Measurements from ENCODE around the gene CPLANE1. TPM values are rescaled to one million over a fixed set of nuclear protein-coding genes. Genes with fewer than 3 reads are reported as not detected.

The CPLANE1 gene
- total and polyA plus RNA-seq, 2 donors from 2014 or later, result 3.7 to 23.3 TPM

GRCh38 chr5:37120270-37120669, 128.9 kb downstream of the CPLANE1 start:
- intact Hi-C loops (cut with DNase I), result no loop called here

GRCh38 chr5:37116359-37116758, 132.8 kb downstream of the CPLANE1 start:
- FAIRE-seq, result no peak
- Histone ChIP-seq H3K27me3 (ENCODE audit: control insufficient read depth, insufficient read depth, low read length) (no peaks in the 10 kb centered on the region), H3K4me1 (ENCODE audit: control insufficient read depth in 2 of 3, insufficient read depth in 2 of 3, low read depth in 1 of 3, low read length in 3 of 3) (no peaks in the 10 kb centered on the region), H3K9me3 (ENCODE audit: control insufficient read depth in 2 of 3, insufficient read depth in 1 of 3, low read length in 3 of 3) (no peaks in the 10 kb centered on the region), H3K36me3 (ENCODE audit: control insufficient read depth in 2 of 3, insufficient read depth in 3 of 3, low read length in 3 of 3) (peaks cover 7 to 38% (median 13%) of the 10 kb centered on the region in 3 donors), H3K9ac (ENCODE audit: low read length in 3 of 3) (no peak overlapping the region), H3K4me3 (ENCODE audit: low read length in 3 of 3) (no peak overlapping the region), H3K27ac (ENCODE audit: low read depth in 2 of 2, low read length in 2 of 2) (no peak overlapping the region)
- no peak for TF ChIP-seq CTCF (IDR thresholded peaks at IDR 0.05; ENCODE audit: borderline replicate concordance, extremely low read depth, insufficient read depth)
- DNase-seq, result no peak
- intact Hi-C loops (cut with DNase I), result no loop called here

More at GRCh38 chr5:37120270-37120669, 128.9 kb downstream of the CPLANE1 start:
- no peaks in the 10 kb centered on the region for H3K4me1 ChIP-seq (ENCODE audit: control insufficient read depth in 2 of 3, insufficient read depth in 2 of 3, low read depth in 1 of 3, low read length in 3 of 3)
- no peak overlapping the region for H3K4me3 ChIP-seq (ENCODE audit: low read length in 3 of 3)
- no peak for FAIRE-seq
- H3K27me3 ChIP-seq (ENCODE audit: control insufficient read depth, insufficient read depth, low read length), result no peaks in the 10 kb centered on the region
- H3K36me3 ChIP-seq (ENCODE audit: control insufficient read depth in 2 of 3, insufficient read depth in 3 of 3, low read length in 3 of 3), result peaks cover 7 to 18% (median 10%) of the 10 kb centered on the region in 3 donors
- no peaks in the 10 kb centered on the region for H3K9me3 ChIP-seq (ENCODE audit: control insufficient read depth in 2 of 3, insufficient read depth in 1 of 3, low read length in 3 of 3)
- H3K9ac ChIP-seq (ENCODE audit: low read length in 3 of 3), result no peak overlapping the region
- TF ChIP-seq CTCF (IDR thresholded peaks at IDR 0.05; ENCODE audit: borderline replicate concordance, extremely low read depth, insufficient read depth), result no peak
- no peak overlapping the region for H3K27ac ChIP-seq (ENCODE audit: low read depth in 2 of 2, low read length in 2 of 2)
- DNase-seq, result no peak

- TF ChIP-seq CTCF (IDR thresholded peaks at IDR 0.05; ENCODE audit: borderline replicate concordance, extremely low read depth, insufficient read depth), result no peak
- Histone ChIP-seq H3K27ac (ENCODE audit: low read depth in 2 of 2, low read length in 2 of 2) (no peak overlapping the region), H3K4me1 (ENCODE audit: control insufficient read depth in 2 of 3, insufficient read depth in 2 of 3, low read depth in 1 of 3, low read length in 3 of 3) (no peaks in the 10 kb centered on the region), H3K36me3 (ENCODE audit: control insufficient read depth in 2 of 3, insufficient read depth in 3 of 3, low read length in 3 of 3) (peaks cover 3 to 40% (median 7%) of the 10 kb centered on the region in 3 donors), H3K9ac (ENCODE audit: low read length in 3 of 3) (no peak overlapping the region), H3K27me3 (ENCODE audit: control insufficient read depth, insufficient read depth, low read length) (no peaks in the 10 kb centered on the region), H3K4me3 (ENCODE audit: low read length in 3 of 3) (no peak overlapping the region), H3K9me3 (ENCODE audit: control insufficient read depth in 2 of 3, insufficient read depth in 1 of 3, low read length in 3 of 3) (no peaks in the 10 kb centered on the region)
- intact Hi-C loops (cut with DNase I), result no loop called here
- DNase-seq (no peak), FAIRE-seq (no peak)
These were observed 136.7 kb downstream of the CPLANE1 start for GRCh38 chr5:37112383-37112991.

All from kidney (tissue), 14 donors.